IMR-90 (cell line): ENCODE results near the gene ALPI. TPM values are rescaled to one million over a fixed set of nuclear protein-coding genes. Genes with fewer than 3 reads are reported as not detected.

ENCODE experiments used
- ATAC-seq: fragments of 200-7000 bp; cut with Tn5 transposase; 2 replicates; pipeline ENCODE4 v1.9.1; 2020; ENCODE audit warnings: low read depth, mild to moderate bottlenecking, moderate library complexity
- BruUV-seq: library from RNA; stranded (reverse); fragments of 400-500 nt; replicated peaks from 2 replicates; lab custom pipeline; 2021; lab: Mats Ljungman, UMichigan
- CTCF ChIA-PET: fragments of 300-600 bp; formaldehyde crosslinking; extraction: SDS; loops from one replicate; lab custom pipeline; 2021; ENCODE audit warnings: antibody characterized with exemption; lab: Yijun Ruan, JAX
- POLR2A ChIA-PET: fragments of 300-600 bp; sonication (Branson Sonifier 250); formaldehyde crosslinking; loops from one replicate; lab custom pipeline; 2022; ENCODE audit warnings: antibody characterized with exemption; ENCODE audit not compliant: unreplicated experiment; lab: Charles Lee
- DNase-seq: peaks from one replicate; pipeline ENCODE4 v3.0.0; 2013
- H2AFZ ChIP-seq: replicated peaks from 2 replicates; pipeline ENCODE3; 2013; ENCODE audit warnings: low read length, mild to moderate bottlenecking; ENCODE audit not compliant: poor library complexity
- H2AK5ac ChIP-seq: 2 replicates; pipeline ENCODE4 v1.6.1; 2013; ENCODE audit warnings: low read depth, low read length, inconsistent platforms
- H2AK9ac ChIP-seq: replicated peaks from 2 replicates; pipeline ENCODE3; 2013; ENCODE audit warnings: mild to moderate bottlenecking, low read depth, low read length, moderate library complexity; ENCODE audit not compliant: poor library complexity
- H2BK120ac ChIP-seq: 2 replicates; pipeline ENCODE4 v1.6.1; 2013; ENCODE audit warnings: low read depth, low read length, inconsistent platforms
- H2BK15ac ChIP-seq: 3 replicates; pipeline ENCODE4 v1.6.1; 2013; ENCODE audit warnings: low read depth, low read length, inconsistent platforms
- H2BK20ac ChIP-seq: 2 replicates; pipeline ENCODE4 v1.6.1; 2013; ENCODE audit warnings: low read depth, mild to moderate bottlenecking, inconsistent platforms, low read length, moderate library complexity
- H2BK5ac ChIP-seq: 2 replicates; pipeline ENCODE4 v1.6.1; 2013; ENCODE audit warnings: mild to moderate bottlenecking, low read depth, low read length, inconsistent platforms; ENCODE audit not compliant: poor library complexity, severe bottlenecking
- H3K14ac ChIP-seq: replicated peaks from 2 replicates; pipeline ENCODE4 v1.6.1; 2013; ENCODE audit warnings: low read depth, low read length, inconsistent platforms
- H3K18ac ChIP-seq: 2 replicates; pipeline ENCODE4 v1.6.1; 2013; ENCODE audit warnings: low read depth, low read length, control low read depth
- H3K23ac ChIP-seq: 2 replicates; pipeline ENCODE4 v1.6.1; 2013; ENCODE audit warnings: low read depth, low read length, inconsistent platforms
- H3K27ac ChIP-seq: 2 replicates; pipeline ENCODE4 v1.5.1; 2013; ENCODE audit warnings: mild to moderate bottlenecking, control low read depth, low read length; ENCODE audit not compliant: insufficient read depth
- H3K27me3 ChIP-seq: 2 replicates; pipeline ENCODE4 v1.6.1; 2013; ENCODE audit warnings: low read length; ENCODE audit not compliant: control insufficient read depth, insufficient read depth
- H3K36me3 ChIP-seq: 2 replicates; pipeline ENCODE4 v1.6.1; 2013; ENCODE audit warnings: low read length, mixed read lengths; ENCODE audit not compliant: control insufficient read depth, insufficient read depth
- H3K4ac ChIP-seq: 2 replicates; pipeline ENCODE4 v1.6.1; 2013; ENCODE audit warnings: low read depth, low read length, inconsistent platforms
- H3K4me1 ChIP-seq: 2 replicates; pipeline ENCODE4 v1.6.1; 2013; ENCODE audit warnings: low read length, mixed read lengths; ENCODE audit not compliant: control insufficient read depth, insufficient read depth
- H3K4me2 ChIP-seq: 2 replicates; pipeline ENCODE4 v1.6.1; 2013; ENCODE audit warnings: low read depth, mild to moderate bottlenecking, control low read depth, low read length, moderate library complexity
- H3K4me3 ChIP-seq: 2 replicates; pipeline ENCODE4 v1.5.1; 2013; ENCODE audit warnings: low read depth, mild to moderate bottlenecking, control low read depth, low read length, moderate library complexity; ENCODE audit not compliant: insufficient read depth
- H3K56ac ChIP-seq: 2 replicates; pipeline ENCODE4 v1.6.1; 2013; ENCODE audit warnings: low read length, inconsistent platforms; ENCODE audit not compliant: insufficient read depth; ENCODE audit errors: extremely low read depth
- H3K79me1 ChIP-seq, 2 experiments: 2 replicates each; pipeline ENCODE4 v1.6.1; 2013; ENCODE audit warnings: low read length in 2 of 2, inconsistent platforms in 1 of 2, low read depth in 1 of 2
- H3K9ac ChIP-seq: 2 replicates; pipeline ENCODE4 v1.6.1; 2013; ENCODE audit warnings: low read depth, low read length, control low read depth
- H3K9me1 ChIP-seq: 2 replicates; pipeline ENCODE4 v1.6.1; 2013; ENCODE audit warnings: low read length, inconsistent platforms; ENCODE audit not compliant: insufficient read depth
- H3K9me3 ChIP-seq: 2 replicates; pipeline ENCODE4 v1.6.1; 2013; ENCODE audit warnings: low read length; ENCODE audit not compliant: control insufficient read depth, insufficient read depth
- H4K20me1 ChIP-seq: 2 replicates; pipeline ENCODE4 v1.6.1; 2013; ENCODE audit warnings: low read length, inconsistent platforms; ENCODE audit not compliant: insufficient read depth
- H4K5ac ChIP-seq: 2 replicates; pipeline ENCODE4 v1.6.1; 2013; ENCODE audit warnings: mild to moderate bottlenecking, low read depth, low read length, control low read depth
- H4K8ac ChIP-seq, 2 experiments: 2 replicates each; pipeline ENCODE4 v1.6.1; 2013; ENCODE audit warnings: low read depth in 2 of 2, low read length in 2 of 2, control low read depth in 1 of 2, inconsistent platforms in 1 of 2
- H4K91ac ChIP-seq: 2 replicates; pipeline ENCODE4 v1.6.1; 2013; ENCODE audit warnings: low read depth, low read length, inconsistent platforms; ENCODE audit not compliant: insufficient read depth
- MAFK ChIP-seq: IDR thresholded peaks from 2 replicates; pipeline ENCODE4 v1.6.1; 2012; ENCODE audit warnings: low read depth, low read length, improper control_type of control experiment
- USF2 ChIP-seq: fragments of 150-350 bp; IDR thresholded peaks from 2 replicates; pipeline ENCODE4 v1.6.1; 2017; ENCODE audit warnings: mild to moderate bottlenecking, antibody characterized with exemption, low read length, low read depth
- WGBS, 2 experiments: methylation state at CpG; one replicate each; pipeline versions ENCODE4 v1.1.5 to v1.1.7; 2013; ENCODE audit warnings: missing lambda C conversion rate in 2 of 2; ENCODE audit not compliant: insufficient read length in 1 of 2; ENCODE audit errors: extremely low coverage in 2 of 2; 5-methylcytosine and 5-hydroxymethylcytosine counted together
- dilution Hi-C: fragments of 300-500 bp; cut with HindIII; formaldehyde crosslinking; loops from one replicate; pipeline ENCODE4 v1.14.3; 2018; ENCODE audit warnings: low sequenced_read_pairs; ENCODE audit not compliant: unreplicated experiment
- in situ Hi-C: fragments of 300-500 bp; cut with MboI; formaldehyde crosslinking; loops from 3 replicates; pipeline ENCODE4 v1.14.3; 2019; ENCODE audit warnings: low sequenced_read_pairs, inconsistent platforms, mixed read lengths
- intact Hi-C: fragments of 100-400 bp; cut with micrococcal nuclease; formaldehyde crosslinking; loops from 2 replicates; pipeline ENCODE4 v1.10.0; 2022
- polyA plus RNA-seq, 3 experiments: library from polyadenylated mRNA; depleted of rRNA; stranded (reverse); fragments of >200 nt; gene quantifications; 2 replicates each; pipeline ENCODE4 v1.2.3, GENCODE V29; 2012; ENCODE audit warnings: low replicate concordance in 1 of 3
- total RNA-seq: library from RNA; depleted of rRNA; stranded (reverse); fragments of >200 nt; gene quantifications from 2 replicates; pipeline ENCODE4 v1.2.3, GENCODE V29; 2012

ALPI gene
- total and polyA plus RNA-seq, 2 of the 4 experiments (the other 2 are of a cell fraction): not detected

DNA sequence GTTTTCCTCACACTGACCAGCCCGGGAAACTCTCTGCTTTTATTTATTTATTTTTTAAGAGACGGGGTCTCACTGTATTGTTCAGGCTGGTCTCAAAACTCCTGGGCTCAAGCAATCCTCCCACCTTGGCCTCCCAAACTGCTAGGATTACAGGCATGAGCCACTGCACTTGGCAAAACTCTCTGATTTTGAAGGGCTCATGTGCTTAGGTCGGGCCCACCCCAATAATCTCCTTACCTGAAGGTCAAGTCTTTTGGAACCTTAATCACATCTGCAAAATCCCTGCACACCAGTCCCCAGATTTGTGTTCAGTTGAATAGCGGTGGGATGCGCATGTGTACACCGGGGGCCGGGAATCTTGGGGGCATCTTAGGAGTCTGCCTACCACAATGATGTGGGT lies 39.3 kb downstream of the ALPI start:
- in situ Hi-C loops (no loop called here), dilution Hi-C loops (no loop called here), intact Hi-C loops (no loop called here)
- H3K4ac ChIP-seq: no peak overlapping the region
- no peaks in the 10 kb centered on the region; the same call in 1 of the 2 replicates for H4K20me1 ChIP-seq
- H4K91ac ChIP-seq: no peak overlapping the region
- no peak overlapping the region for H2AFZ ChIP-seq
- H3K79me1 ChIP-seq: no peaks in the 10 kb centered on the region
- H3K36me3 ChIP-seq: no peaks in the 10 kb centered on the region
- no peak overlapping the region for H3K18ac ChIP-seq
- TF ChIP-seq USF2 (no peak), MAFK (no peak)
- no peak overlapping the region for H2BK5ac ChIP-seq
- no peak overlapping the region for H3K4me2 ChIP-seq
- BruUV-seq: no TSS peak
- no peak overlapping the region for H2BK15ac ChIP-seq
- peaks cover 47% of the 10 kb centered on the region for H3K27me3 ChIP-seq
- no peak overlapping the region for H2AK5ac ChIP-seq
- H3K9me3 ChIP-seq: no peaks in the 10 kb centered on the region
- no peaks in the 10 kb centered on the region for H3K9me1 ChIP-seq
- H2BK120ac ChIP-seq: no peak overlapping the region
- no peak overlapping the region for H3K27ac ChIP-seq
- ChIA-PET CTCF (no interaction called here), POLR2A (no interaction called here)
- no peak overlapping the region for H3K23ac ChIP-seq
- H4K8ac ChIP-seq: no peak overlapping the region
- H4K5ac ChIP-seq: no peak overlapping the region
- no peak overlapping the region for H2BK20ac ChIP-seq
- no peak for DNase-seq
- no peak overlapping the region for H3K9ac ChIP-seq
- no peak overlapping the region for H3K4me3 ChIP-seq
- no peak for ATAC-seq
- no peak overlapping the region for H3K14ac ChIP-seq
- no peak overlapping the region for H2AK9ac ChIP-seq
- no peak overlapping the region for H3K56ac ChIP-seq
- H3K4me1 ChIP-seq: no peaks in the 10 kb centered on the region
- no CpG with 5 or more reads among the region's 7 CpGs for WGBS, 2 experiments
